Stimulated activated CD8-positive, alpha-beta memory T cell treated with anti-CD3 and anti-CD28 coated beads, Interleukin-12 subunit alpha, Interleukin-12 subunit beta, amount 100 ng/mL, for 4 hours (primary cell): Measurements from ENCODE around the gene NDE1.

Experiments used
- DNase-seq: peaks from one replicate; pipeline ENCODE4 v3.0.0-alpha.2; 2020; ENCODE audit warnings: low read depth

NDE1 gene

DNA sequence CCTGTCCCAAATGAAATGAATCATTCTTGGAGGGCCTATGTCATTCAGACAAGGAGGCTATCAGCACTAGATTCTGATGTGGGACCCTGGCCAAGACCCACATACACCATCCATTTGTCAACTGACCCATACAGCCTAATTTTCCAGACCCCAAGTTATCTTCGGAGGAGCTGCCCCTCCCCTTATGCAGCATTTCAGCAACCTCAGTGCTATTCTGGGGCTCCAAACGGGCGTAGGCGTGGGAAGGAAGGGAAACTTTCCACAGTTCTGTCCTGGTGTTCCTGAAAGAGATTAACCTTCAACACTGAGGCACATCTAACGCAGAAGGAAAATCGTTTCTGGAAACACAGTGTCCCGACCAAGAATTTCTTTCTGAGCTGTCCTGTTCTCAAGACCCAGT is 120.1 kb downstream of the NDE1 start:
- DNase-seq, result no peak

DNA sequence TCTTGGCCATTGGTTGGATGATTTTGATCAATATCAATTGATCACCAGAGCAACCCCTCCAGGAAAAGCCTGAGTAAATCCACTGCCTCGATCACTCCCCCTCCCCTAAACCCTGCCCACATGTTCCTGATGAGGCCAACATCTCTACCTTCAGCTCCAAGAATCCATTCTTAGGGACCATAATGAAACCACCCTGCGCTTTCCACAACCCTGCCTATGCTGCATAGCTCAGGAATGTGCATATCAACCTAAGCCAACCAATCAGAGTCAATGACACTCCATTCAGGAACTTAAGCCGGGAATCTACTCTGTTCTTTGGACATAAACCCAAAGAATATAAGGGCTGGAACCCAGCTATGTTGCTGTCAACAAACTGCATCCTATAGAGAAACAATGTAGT is 120.5 kb downstream of the NDE1 start:
- no peak for DNase-seq

DNA sequence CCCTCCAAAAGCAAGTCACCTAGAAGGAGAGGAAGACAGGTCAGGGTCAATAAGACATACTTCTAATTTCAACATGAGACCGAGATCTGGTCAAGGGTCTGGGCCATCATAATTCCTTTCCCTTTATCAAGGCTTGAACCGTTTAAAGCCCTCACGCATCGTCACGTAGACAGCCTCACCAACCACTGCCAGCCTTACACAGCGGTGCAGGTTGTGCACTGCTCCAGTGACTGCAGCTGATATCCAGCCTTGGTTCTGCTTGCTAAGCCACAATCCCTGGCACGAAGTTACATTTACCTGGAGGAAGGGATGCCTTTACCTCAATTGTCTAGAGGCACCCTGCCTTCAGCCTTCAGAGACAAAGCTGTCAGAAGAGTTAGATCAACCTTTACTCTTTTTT is 121.6 kb downstream of the NDE1 start:
- no peak for DNase-seq

DNA sequence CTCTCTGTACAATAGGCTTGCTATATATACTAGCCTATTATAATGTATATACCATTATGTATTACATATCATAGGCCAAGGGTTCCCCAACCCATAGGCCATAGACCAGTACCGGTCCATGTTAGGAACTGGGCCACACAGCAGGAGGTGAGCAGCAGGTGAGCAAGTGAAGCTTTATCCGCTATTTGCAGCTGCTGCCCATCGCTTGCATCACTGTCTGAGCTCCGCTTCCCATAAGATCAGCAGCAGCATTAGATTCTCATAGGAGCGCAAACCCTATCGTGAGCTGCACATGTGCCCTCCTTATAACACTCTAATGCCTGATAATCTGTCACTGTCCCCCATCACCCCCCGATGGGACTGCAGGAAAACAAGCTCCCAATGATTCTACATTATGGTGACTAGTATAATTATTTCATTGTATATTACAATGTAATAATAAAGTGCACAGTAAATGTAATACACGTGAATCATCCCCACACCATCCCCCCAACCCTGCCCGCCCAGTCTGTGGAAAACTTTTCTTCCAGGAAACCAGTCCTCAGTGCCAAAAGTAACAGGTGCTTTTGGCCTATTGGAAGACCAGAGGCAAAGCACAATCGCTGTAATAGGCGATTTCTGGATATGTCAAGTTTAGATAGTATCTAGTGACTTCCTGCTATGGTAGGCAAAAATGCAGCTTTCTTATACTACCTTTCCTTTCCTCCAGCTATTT is 122.7 kb downstream of the NDE1 start:
- no peak for DNase-seq

DNA sequence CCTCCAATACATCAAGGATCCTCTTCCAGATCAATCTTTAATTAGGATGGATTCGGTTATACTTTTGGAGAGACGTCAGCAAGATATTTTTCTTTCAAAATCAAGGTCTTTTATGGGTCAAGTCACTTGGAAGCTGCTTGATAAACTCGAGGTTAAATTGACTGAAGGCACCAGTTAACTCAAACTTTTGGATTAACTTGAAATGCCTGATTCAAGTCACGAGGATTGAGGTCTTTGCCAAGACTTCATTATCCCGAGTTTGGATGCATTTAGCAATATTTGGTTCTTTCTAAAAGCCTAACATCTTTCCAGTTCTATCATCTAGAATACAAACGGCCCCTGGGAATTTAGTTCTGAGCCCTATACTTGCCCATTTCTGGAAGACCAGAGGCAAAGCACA is 123.9 kb downstream of the NDE1 start:
- no peak for DNase-seq

DNA sequence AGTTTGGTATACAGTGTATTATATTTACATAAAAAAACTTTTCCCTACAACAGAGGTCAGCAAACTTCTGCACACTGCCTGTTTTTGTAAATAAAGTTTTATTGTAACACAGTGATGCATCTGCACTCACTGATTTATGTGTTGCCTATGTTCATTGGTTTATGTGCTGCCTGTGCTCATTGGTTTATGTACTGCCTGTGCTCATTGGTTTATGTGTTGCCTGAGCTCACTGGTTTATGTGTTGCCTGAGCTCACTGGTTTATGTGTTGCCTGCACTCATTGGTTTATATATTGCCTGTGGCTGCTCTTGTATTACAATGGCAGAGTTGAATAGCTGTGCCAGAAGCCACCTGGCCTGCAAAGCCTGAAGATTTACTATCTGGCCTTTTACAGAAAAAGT is 125.2 kb downstream of the NDE1 start:
- no peak for DNase-seq

DNA sequence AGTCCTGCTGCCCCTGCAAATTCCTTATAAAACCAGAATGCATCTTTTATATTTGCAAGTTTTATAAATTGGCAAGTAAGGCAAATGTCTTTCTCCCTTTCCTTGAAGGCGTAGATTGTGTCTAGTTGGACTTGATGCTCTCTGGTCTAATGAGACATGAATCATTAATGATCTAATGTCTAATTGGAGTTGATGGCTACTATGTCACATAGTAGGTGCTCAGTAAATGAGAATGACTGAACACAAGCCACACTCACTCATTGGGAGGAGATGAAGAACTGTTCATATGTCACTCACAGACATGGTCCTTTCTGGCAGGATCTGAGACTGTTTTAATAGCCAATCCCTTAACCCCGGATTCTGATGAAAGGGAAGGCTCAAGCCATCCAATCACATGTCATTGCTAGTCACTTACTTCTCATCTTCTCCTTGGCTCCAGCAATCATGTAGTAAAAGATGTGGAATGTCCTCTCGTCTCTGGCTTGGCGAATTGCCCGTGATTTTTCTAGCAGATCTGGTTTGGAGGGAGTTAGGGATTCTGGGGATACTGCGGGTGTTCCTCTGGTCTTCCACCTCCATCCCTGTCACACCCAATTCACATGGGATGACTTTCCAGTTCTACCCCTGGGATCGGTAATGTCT is 125.7 kb downstream of the NDE1 start:
- DNase-seq, result no peak
